ENCODE measurements around the gene DHX38.

- no peak for TF ChIP-seq RAD21 (IDR thresholded peaks at IDR 0.05; ENCODE audit: low read length)
- no peak for TF ChIP-seq CTCF (IDR thresholded peaks at IDR 0.05)
- no peak for TF ChIP-seq NFIC (IDR thresholded peaks at IDR 0.05; ENCODE audit: borderline replicate concordance)
- no peak for TF ChIP-seq MXI1 (IDR thresholded peaks at IDR 0.05; ENCODE audit: low read depth, low read length)
- TF ChIP-seq GABPA (IDR thresholded peaks at IDR 0.05; ENCODE audit: low read depth): no peak
- TF ChIP-seq RFX5 (IDR thresholded peaks at IDR 0.05; ENCODE audit: low read length): no peak
These were observed 48.8 kb downstream of the DHX38 start for GRCh38 chr16:72142476-72142875.

Data from SK-N-SH (cell line).